VCaP (cell line): ENCODE data around the gene PIGU.

Source experiments
- H3K27ac ChIP-seq: fragments of 450-650 bp; 2 replicates; pipeline ENCODE4 v1.5.1; 2017
- CTCF ChIP-seq: fragments of 450-650 bp; conservative IDR thresholded peaks from 2 replicates; pipeline ENCODE4 v1.5.1; 2017; ENCODE audit warnings: mild to moderate bottlenecking, moderate library complexity

The PIGU gene

DNA sequence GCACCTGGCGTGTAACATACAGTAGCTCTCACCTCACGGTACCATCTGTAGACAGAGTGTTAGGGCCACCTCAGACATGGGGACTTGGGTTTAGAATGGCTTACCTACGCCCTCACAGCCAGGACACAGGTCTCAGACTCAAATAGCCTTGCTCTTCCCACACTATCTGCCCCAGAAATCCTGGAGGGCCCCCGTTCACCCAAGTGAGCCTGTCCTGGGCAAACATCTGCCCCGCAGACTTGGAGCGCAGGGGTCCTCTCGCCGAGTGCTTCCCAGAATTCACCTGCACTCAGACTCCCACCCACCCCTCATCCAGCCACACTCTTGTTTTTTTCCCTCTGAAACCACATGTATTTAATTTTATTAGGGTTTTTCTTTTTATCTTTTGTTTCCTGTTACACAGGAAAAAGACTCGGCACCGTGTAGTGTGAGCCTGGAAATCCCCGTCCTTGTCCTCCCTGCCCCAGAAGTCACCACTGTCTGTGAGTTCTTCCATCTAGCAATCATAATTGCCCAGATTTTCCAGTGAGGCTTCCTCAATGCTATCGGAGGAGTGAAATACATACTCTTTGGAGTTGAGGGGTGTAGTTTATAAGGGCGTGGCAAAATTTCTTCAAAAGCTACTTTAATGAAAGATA is 135.5 kb downstream of the PIGU start:
- H3K27ac ChIP-seq: no peak overlapping the region
- TF ChIP-seq CTCF: no peak

DNA sequence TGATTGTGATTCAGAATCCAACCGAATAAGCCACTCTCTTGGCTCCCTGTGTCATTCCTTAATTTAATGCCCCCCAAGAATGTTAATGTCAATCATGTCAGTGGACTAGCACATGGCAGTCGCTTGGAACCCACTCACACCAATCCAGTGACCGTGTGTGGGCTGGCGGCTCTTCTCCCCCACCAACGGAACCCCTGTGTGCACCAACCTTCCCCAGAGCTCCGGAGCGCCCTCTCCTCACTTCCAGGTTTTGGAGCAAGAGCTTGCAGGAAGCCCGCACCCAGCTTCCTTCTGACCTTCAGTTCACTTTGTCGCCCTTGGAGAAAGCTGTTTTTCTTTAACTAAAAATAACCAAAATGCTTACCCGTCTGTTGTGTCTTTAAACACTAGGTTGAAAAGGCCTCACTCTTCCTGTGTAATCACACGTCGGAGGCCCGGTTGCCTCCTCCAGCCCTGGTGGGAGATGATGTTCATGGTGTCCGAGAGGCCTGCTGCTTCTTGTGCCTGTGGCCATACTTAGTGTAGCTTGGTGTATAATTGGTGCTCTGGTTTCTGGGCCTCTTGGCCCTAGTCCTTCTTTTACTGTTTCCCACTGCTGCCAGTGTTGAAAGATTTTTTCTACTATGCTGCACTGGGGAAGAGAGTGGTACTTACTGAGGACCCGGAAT is 136.2 kb downstream of the PIGU start:
- no peak for TF ChIP-seq CTCF

DNA sequence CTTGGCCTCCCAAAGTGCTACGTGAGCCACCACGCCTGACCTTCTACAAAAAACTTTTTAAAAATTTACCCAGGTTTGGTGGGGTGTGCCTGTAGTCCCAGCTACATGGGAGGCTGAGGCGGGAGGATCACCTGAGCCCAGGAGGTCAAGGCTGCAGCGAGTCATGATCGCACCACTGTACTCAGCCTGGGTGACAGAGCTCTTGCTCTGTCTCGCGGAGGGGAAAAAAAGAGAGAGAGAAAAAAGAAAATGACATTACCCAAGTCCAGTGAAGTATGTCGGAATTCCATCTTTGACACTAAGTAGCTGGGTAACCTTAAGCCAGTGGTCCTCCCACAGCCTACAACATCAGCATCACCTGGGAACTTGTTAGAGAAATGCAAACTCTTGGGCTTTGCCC is 137.1 kb downstream of the PIGU start:
- no peak for TF ChIP-seq CTCF
- no peak overlapping the region for H3K27ac ChIP-seq

More for the DNA sequence above, 136.2 kb downstream of the PIGU start:
- no peak overlapping the region for H3K27ac ChIP-seq

DNA sequence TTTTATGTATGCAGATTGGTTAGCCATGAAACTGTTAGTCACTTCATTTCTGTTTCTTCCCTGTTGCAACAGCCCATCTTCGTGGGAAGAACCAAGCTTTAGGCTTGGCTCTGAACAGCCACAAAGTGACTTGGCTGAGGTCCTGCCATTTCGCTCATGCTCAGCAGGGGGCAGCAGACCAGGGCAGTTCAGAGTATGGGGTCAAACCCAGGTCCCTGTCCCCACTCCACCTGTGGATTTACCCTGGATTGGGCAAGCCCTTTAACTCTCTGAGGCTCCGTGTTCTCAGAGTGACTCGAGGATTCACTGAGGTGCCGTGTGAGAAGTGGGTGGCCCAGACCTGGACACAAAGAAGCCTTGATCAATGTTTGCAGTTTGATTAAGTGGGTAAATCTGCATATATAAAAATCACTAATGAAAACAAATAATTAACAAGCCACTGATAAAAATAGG is 138.2 kb downstream of the PIGU start:
- TF ChIP-seq CTCF: peak; percentile 88
- H3K27ac ChIP-seq: no peak overlapping the region

- H3K27ac ChIP-seq: no peak overlapping the region
- no peak for TF ChIP-seq CTCF
Observed at GRCh38 chr20:34537651-34538050, 139.2 kb downstream of the PIGU start.

DNA sequence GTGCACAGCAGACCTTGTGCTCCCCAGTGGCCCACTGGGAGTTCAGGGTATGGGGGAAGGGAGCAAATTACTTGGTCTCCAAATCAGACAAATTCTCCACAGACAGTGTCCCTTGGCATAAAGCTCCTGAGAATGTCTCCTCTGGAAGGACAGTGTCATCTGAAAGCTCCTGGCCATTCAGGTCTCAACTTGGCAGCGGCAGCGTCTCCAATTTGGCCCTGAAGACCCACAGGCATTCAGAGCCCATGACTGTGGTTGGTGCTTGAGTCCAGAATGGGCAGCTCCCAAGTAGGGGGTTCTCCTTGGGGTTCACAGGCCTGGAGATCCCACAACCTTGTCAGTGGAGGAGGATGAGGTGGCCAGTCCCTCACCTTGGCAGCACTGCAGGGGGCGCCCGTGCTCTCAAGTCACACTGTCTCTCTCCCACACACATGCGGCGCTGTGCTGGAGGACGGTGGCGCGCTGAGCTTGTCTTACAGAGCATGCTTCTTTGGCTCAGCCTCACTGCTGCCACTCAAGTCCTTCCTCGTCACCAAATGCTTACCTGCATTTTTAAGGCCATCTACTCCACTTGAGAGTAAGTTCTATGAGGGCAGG is 140.0 kb downstream of the PIGU start:
- H3K27ac ChIP-seq: no peak overlapping the region
- TF ChIP-seq CTCF: no peak; the same call in 1 of the 2 replicates

GRCh38 chr20:34535857-34536256 is 141.0 kb downstream of the PIGU start:
- TF ChIP-seq CTCF: no peak
- no peak overlapping the region for H3K27ac ChIP-seq
